ENCODE data around the gene SPOCK1. TPM values are rescaled to one million over a fixed set of nuclear protein-coding genes. Genes with fewer than 3 reads are reported as not detected.

SPOCK1 gene
- total RNA-seq, 1 experiment from 2014 or later, result 10.9 TPM

DNA sequence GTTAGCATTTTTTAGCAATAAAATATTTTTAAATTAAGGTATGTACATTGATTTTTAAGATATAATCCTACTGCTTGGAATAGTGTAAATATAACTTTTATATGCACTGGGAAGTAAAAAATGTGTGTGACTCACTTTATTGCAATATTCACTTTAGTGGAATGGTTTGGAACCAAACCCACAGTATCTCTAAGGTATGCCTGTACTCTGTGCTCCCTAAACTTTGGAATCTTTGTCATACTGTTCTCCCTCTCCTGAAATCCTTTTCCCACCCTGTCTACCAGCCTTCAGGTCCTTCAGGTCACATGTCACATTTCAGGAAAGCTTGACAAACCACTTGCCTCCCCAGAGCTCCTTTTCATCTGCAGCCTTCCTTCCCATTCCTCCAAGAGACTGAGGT lies 308.7 kb downstream of the SPOCK1 start:
- Histone ChIP-seq H2AFZ (ENCODE audit: low read length) (no peak overlapping the region), H3K79me2 (ENCODE audit: insufficient read depth, low read length) (no peaks in the 10 kb centered on the region), H4K91ac (ENCODE audit: insufficient read length, low read depth, low read length) (no peak overlapping the region), H3K27ac (ENCODE audit: insufficient read length, low read depth, low read length) (no peak overlapping the region), H2BK120ac (ENCODE audit: low read depth, low read length, poor library complexity, severe bottlenecking) (no peak overlapping the region), H2BK15ac (ENCODE audit: low read depth, low read length) (no peak overlapping the region), H2BK20ac (ENCODE audit: low read depth, low read length, poor library complexity, severe bottlenecking) (no peak overlapping the region), H4K20me1 (ENCODE audit: control insufficient read depth, insufficient read depth, insufficient read length) (no peaks in the 10 kb centered on the region), H4K8ac (replicated peaks; ENCODE audit: insufficient read length, low read depth, low read length) (no peak overlapping the region), H3K23me2 (ENCODE audit: insufficient read length, low read depth, low read length, poor library complexity, severe bottlenecking) (no peaks in the 10 kb centered on the region), H2BK12ac (ENCODE audit: insufficient read length, low read depth, low read length) (no peak overlapping the region), H3K23ac (ENCODE audit: insufficient read length, low read depth, low read length) (no peak overlapping the region), H3K9me3 (ENCODE audit: control insufficient read depth, low read depth, low read length) (no peaks in the 10 kb centered on the region), H3K4me2 (ENCODE audit: insufficient read depth, insufficient read length, low read length) (no peak overlapping the region), H3K27me3 (ENCODE audit: insufficient read depth, low read length) (no peaks in the 10 kb centered on the region), H3K4me1 (ENCODE audit: insufficient read depth, low read length) (no peaks in the 10 kb centered on the region), H4K5ac (ENCODE audit: insufficient read length, low read depth, low read length) (no peak overlapping the region), H2BK5ac (ENCODE audit: insufficient read length, low read length) (no peak overlapping the region), H3K18ac (ENCODE audit: insufficient read length, low read depth, low read length) (no peak overlapping the region), H3K9ac (ENCODE audit: extremely low read depth, insufficient read length, low read length) (no peak overlapping the region), H3K79me1 (ENCODE audit: insufficient read depth, low read depth, low read length, poor library complexity, severe bottlenecking) (no peaks in the 10 kb centered on the region), H3T11ph (ENCODE audit: low read length) (no peak overlapping the region), H2AK5ac (ENCODE audit: insufficient read length, low read length) (no peak overlapping the region), H3K56ac (ENCODE audit: insufficient read length, low read depth, low read length) (no peak overlapping the region), H3K14ac (ENCODE audit: insufficient read depth, low read length) (no peak overlapping the region), H3K4ac (ENCODE audit: low read depth, low read length) (no peak overlapping the region)
- no peaks in the 10 kb centered on the region for H3K36me3 Mint-ChIP-seq (ENCODE audit: insufficient read depth in 1 of 3, low read depth in 3 of 3)
- no peak for DNase-seq
- TF ChIP-seq, protein P1, sequence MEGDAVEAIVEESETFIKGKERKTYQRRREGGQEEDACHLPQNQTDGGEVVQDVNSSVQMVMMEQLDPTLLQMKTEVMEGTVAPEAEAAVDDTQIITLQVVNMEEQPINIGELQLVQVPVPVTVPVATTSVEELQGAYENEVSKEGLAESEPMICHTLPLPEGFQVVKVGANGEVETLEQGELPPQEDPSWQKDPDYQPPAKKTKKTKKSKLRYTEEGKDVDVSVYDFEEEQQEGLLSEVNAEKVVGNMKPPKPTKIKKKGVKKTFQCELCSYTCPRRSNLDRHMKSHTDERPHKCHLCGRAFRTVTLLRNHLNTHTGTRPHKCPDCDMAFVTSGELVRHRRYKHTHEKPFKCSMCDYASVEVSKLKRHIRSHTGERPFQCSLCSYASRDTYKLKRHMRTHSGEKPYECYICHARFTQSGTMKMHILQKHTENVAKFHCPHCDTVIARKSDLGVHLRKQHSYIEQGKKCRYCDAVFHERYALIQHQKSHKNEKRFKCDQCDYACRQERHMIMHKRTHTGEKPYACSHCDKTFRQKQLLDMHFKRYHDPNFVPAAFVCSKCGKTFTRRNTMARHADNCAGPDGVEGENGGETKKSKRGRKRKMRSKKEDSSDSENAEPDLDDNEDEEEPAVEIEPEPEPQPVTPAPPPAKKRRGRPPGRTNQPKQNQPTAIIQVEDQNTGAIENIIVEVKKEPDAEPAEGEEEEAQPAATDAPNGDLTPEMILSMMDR (conservative IDR thresholded peaks at IDR 0.05), result no peak
- no peak overlapping the region for H3K27ac Mint-ChIP-seq
- peaks cover 0 to 9% of the 10 kb centered on the region in 2 experiments; a peak in 2 of 4 replicates for H3K4me1 Mint-ChIP-seq
- 0 out of 2 replicates have a peak, but pooled peaks cover 2% of the 10 kb centered on the region for H3K27me3 Mint-ChIP-seq (ENCODE audit: low read depth)
- H3K9me3 Mint-ChIP-seq, result no peaks in the 10 kb centered on the region; a peak in 1 of 5 replicates
- no peak overlapping the region for H3K4me3 Mint-ChIP-seq

Data from H9 (cell line).